HEK293 (cell line): ENCODE data around the gene NEK6.

Source experiments
- REST ChIP-seq: fragments of 450-650 bp; formaldehyde crosslinking; IDR thresholded peaks from 2 replicates; pipeline ENCODE4 v1.5.1; 2016; ENCODE audit warnings: missing biosample characterization, missing genetic modification characterization
- SP2 ChIP-seq: fragments of 450-650 bp; formaldehyde crosslinking; IDR thresholded peaks from 2 replicates; pipeline ENCODE4 v1.5.1; 2016; ENCODE audit warnings: missing biosample characterization, missing genetic modification characterization
- TCF7L2 ChIP-seq: IDR thresholded peaks from 2 replicates; pipeline ENCODE4 v1.6.1; 2011; ENCODE audit warnings: low read depth, mild to moderate bottlenecking, inconsistent platforms, low read length, moderate library complexity, borderline replicate concordance
- YY1 ChIP-seq: fragments of 450-650 bp; formaldehyde crosslinking; IDR thresholded peaks from 2 replicates; pipeline ENCODE4 v1.5.1; 2018; ENCODE audit warnings: missing biosample characterization, missing genetic modification characterization
- ZBTB21 ChIP-seq: fragments of 450-650 bp; formaldehyde crosslinking; IDR thresholded peaks from 2 replicates; pipeline ENCODE4 v1.5.1; 2017; ENCODE audit warnings: missing biosample characterization, missing genetic modification characterization
- ZNF23 ChIP-seq: fragments of 450-650 bp; formaldehyde crosslinking; IDR thresholded peaks from 2 replicates; pipeline ENCODE4 v1.5.1; 2016; ENCODE audit warnings: missing biosample characterization, missing genetic modification characterization, borderline replicate concordance
- ZNF366 ChIP-seq: fragments of 450-650 bp; formaldehyde crosslinking; conservative IDR thresholded peaks from 2 replicates; pipeline ENCODE4 v1.5.1; 2016; ENCODE audit warnings: missing biosample characterization, missing genetic modification characterization
- ZNF416 ChIP-seq: fragments of 450-650 bp; formaldehyde crosslinking; IDR thresholded peaks from 2 replicates; pipeline ENCODE4 v1.5.1; 2016; ENCODE audit warnings: missing biosample characterization, missing genetic modification characterization
- ZNF510 ChIP-seq: fragments of 450-650 bp; formaldehyde crosslinking; IDR thresholded peaks from 2 replicates; pipeline ENCODE4 v1.5.1; 2018; ENCODE audit warnings: mild to moderate bottlenecking, missing genetic modification characterization, missing biosample characterization; ENCODE audit not compliant: insufficient replicate concordance
- ZNF561 ChIP-seq: fragments of 450-650 bp; IDR thresholded peaks from 2 replicates; pipeline ENCODE4 v1.5.1; 2018; ENCODE audit warnings: missing biosample characterization, missing genetic modification characterization, borderline replicate concordance
- ZNF777 ChIP-seq: fragments of 450-650 bp; formaldehyde crosslinking; IDR thresholded peaks from 2 replicates; pipeline ENCODE4 v1.5.1; 2017; ENCODE audit warnings: missing biosample characterization, missing genetic modification characterization, borderline replicate concordance
- TF ChIP-seq, protein P1 (sequence below): fragments of 450-650 bp; IDR thresholded peaks from 2 replicates; pipeline ENCODE4 v1.5.1; 2018; ENCODE audit warnings: missing biosample characterization, mild to moderate bottlenecking, missing genetic modification characterization
- TF ChIP-seq, protein P2 (sequence below): fragments of 450-650 bp; formaldehyde crosslinking; IDR thresholded peaks from 2 replicates; pipeline ENCODE4 v1.5.1; 2016; ENCODE audit warnings: missing biosample characterization, missing genetic modification characterization
- TF ChIP-seq, protein P3 (sequence below): fragments of 450-650 bp; formaldehyde crosslinking; IDR thresholded peaks from 2 replicates; pipeline ENCODE4 v1.5.1; 2016; ENCODE audit warnings: missing biosample characterization, missing genetic modification characterization

DNA sequence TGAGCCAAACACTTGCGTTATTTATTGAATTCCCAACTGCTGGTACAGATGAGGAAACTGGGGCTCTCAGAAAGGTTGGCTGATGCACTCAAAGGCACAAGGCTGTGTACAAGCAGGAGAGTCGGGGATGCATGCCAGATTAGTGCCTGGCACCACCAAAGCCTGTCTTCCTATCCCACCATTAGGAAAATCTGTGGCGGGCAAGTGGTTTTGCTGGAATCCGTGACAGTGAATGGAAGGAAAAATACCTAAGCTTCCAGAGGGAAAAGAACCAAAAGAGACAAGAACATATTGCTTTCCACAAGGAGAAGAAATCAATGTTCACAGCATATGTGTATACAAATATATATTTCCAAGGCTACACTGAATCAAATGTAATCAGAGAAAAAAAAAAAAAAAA lies 106.4 kb downstream of the NEK6 start:
- TF ChIP-seq, protein P1, sequence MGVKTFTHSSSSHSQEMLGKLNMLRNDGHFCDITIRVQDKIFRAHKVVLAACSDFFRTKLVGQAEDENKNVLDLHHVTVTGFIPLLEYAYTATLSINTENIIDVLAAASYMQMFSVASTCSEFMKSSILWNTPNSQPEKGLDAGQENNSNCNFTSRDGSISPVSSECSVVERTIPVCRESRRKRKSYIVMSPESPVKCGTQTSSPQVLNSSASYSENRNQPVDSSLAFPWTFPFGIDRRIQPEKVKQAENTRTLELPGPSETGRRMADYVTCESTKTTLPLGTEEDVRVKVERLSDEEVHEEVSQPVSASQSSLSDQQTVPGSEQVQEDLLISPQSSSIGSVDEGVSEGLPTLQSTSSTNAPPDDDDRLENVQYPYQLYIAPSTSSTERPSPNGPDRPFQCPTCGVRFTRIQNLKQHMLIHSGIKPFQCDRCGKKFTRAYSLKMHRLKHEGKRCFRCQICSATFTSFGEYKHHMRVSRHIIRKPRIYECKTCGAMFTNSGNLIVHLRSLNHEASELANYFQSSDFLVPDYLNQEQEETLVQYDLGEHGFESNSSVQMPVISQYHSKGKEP (tag by site-specific recombination): no peak
- TF ChIP-seq, protein P2, sequence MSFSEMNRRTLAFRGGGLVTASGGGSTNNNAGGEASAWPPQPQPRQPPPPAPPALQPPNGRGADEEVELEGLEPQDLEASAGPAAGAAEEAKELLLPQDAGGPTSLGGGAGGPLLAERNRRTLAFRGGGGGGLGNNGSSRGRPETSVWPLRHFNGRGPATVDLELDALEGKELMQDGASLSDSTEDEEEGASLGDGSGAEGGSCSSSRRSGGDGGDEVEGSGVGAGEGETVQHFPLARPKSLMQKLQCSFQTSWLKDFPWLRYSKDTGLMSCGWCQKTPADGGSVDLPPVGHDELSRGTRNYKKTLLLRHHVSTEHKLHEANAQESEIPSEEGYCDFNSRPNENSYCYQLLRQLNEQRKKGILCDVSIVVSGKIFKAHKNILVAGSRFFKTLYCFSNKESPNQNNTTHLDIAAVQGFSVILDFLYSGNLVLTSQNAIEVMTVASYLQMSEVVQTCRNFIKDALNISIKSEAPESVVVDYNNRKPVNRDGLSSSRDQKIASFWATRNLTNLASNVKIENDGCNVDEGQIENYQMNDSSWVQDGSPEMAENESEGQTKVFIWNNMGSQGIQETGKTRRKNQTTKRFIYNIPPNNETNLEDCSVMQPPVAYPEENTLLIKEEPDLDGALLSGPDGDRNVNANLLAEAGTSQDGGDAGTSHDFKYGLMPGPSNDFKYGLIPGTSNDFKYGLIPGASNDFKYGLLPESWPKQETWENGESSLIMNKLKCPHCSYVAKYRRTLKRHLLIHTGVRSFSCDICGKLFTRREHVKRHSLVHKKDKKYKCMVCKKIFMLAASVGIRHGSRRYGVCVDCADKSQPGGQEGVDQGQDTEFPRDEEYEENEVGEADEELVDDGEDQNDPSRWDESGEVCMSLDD (tag by site-specific recombination): no peak
- TF ChIP-seq, protein P3, sequence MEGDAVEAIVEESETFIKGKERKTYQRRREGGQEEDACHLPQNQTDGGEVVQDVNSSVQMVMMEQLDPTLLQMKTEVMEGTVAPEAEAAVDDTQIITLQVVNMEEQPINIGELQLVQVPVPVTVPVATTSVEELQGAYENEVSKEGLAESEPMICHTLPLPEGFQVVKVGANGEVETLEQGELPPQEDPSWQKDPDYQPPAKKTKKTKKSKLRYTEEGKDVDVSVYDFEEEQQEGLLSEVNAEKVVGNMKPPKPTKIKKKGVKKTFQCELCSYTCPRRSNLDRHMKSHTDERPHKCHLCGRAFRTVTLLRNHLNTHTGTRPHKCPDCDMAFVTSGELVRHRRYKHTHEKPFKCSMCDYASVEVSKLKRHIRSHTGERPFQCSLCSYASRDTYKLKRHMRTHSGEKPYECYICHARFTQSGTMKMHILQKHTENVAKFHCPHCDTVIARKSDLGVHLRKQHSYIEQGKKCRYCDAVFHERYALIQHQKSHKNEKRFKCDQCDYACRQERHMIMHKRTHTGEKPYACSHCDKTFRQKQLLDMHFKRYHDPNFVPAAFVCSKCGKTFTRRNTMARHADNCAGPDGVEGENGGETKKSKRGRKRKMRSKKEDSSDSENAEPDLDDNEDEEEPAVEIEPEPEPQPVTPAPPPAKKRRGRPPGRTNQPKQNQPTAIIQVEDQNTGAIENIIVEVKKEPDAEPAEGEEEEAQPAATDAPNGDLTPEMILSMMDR (tag by site-specific recombination): no peak
- no peak for TF ChIP-seq ZNF23 (tag by site-specific recombination)
- TF ChIP-seq ZNF416 (tag by site-specific recombination): no peak
- no peak for TF ChIP-seq ZNF561 (tag by site-specific recombination)
- no peak for TF ChIP-seq ZNF366
- TF ChIP-seq SP2 (tag by site-specific recombination): no peak
- no peak for TF ChIP-seq ZNF777 (tag by site-specific recombination)
- TF ChIP-seq REST (tag by site-specific recombination): no peak
- TF ChIP-seq TCF7L2: no peak
- TF ChIP-seq ZNF510 (tag by site-specific recombination): no peak
- TF ChIP-seq ZBTB21: no peak
- no peak for TF ChIP-seq YY1 (tag by site-specific recombination)
